OCI-LY3 (cell line): ENCODE measurements around the gene BCAT1.

Experiments used
- H2AFZ ChIP-seq: fragments of 200-600, 300-600 bp; shearing (Covaris generic); 2 replicates; pipeline ENCODE4 v1.6.0; 2014; ENCODE audit warnings: antibody characterized with exemption, low read depth, low read length
- H3K27ac ChIP-seq: fragments of 200-600, 300-600 bp; sonication (generic); 2 replicates; pipeline ENCODE4 v1.5.1; 2014; ENCODE audit warnings: mild to moderate bottlenecking, low read length, moderate library complexity, mixed read lengths
- H3K27me3 ChIP-seq: fragments of 200-600, 300-600 bp; sonication (generic); 2 replicates; pipeline ENCODE4 v1.6.1; 2014; ENCODE audit warnings: low read depth, low read length, mixed read lengths
- H3K36me3 ChIP-seq: fragments of 200-600, 300-600 bp; sonication (generic); replicated peaks from 2 replicates; pipeline ENCODE3; 2014; ENCODE audit warnings: low read depth, low read length, mixed read lengths
- H3K4me1 ChIP-seq: fragments of 300-600, 200-600 bp; sonication (generic); 2 replicates; pipeline ENCODE4 v1.6.1; 2014; ENCODE audit warnings: low read length, mixed read lengths
- H3K4me2 ChIP-seq: fragments of 200-600, 300-600 bp; sonication (generic); 2 replicates; pipeline ENCODE4 v1.6.1; 2014; ENCODE audit warnings: low read length, mixed read lengths
- H3K4me3 ChIP-seq: fragments of 300-600, 200-600 bp; sonication (generic); 2 replicates; pipeline ENCODE4 v1.5.1; 2014; ENCODE audit warnings: antibody characterized with exemption, mild to moderate bottlenecking, low read length, moderate library complexity
- H3K79me2 ChIP-seq: fragments of 300-600, 200-600 bp; shearing (Covaris generic); 2 replicates; pipeline ENCODE4 v1.6.1; 2014; ENCODE audit warnings: mild to moderate bottlenecking, low read length, mixed read lengths
- H3K9ac ChIP-seq: fragments of 300-600, 200-600 bp; shearing (Covaris generic); 2 replicates; pipeline ENCODE4 v1.6.0; 2014; ENCODE audit warnings: mild to moderate bottlenecking, low read length, moderate library complexity
- H3K9me3 ChIP-seq: fragments of 200-600, 300-600 bp; shearing (Covaris generic); 2 replicates; pipeline ENCODE4 v1.6.1; 2014; ENCODE audit warnings: low read length, mixed read lengths; ENCODE audit not compliant: insufficient read depth
- H4K20me1 ChIP-seq: fragments of 200-600, 300-600 bp; sonication (generic); 2 replicates; pipeline ENCODE4 v1.6.1; 2016; ENCODE audit warnings: low read length, mixed read lengths; ENCODE audit not compliant: insufficient read depth
- EZH2phosphoT487 ChIP-seq: fragments of 200-600 bp; shearing (Covaris generic); IDR thresholded peaks from 2 replicates; pipeline ENCODE4 v1.6.1; 2018; ENCODE audit warnings: antibody characterized with exemption, mixed run types, low read depth
- TF ChIP-seq, protein P1 (sequence below): fragments of 200-600, 300-600 bp; sonication (generic); IDR thresholded peaks from 2 replicates; pipeline ENCODE4 v1.5.1; 2014; ENCODE audit warnings: antibody characterized with exemption, low read length, low read depth

Gene BCAT1

DNA sequence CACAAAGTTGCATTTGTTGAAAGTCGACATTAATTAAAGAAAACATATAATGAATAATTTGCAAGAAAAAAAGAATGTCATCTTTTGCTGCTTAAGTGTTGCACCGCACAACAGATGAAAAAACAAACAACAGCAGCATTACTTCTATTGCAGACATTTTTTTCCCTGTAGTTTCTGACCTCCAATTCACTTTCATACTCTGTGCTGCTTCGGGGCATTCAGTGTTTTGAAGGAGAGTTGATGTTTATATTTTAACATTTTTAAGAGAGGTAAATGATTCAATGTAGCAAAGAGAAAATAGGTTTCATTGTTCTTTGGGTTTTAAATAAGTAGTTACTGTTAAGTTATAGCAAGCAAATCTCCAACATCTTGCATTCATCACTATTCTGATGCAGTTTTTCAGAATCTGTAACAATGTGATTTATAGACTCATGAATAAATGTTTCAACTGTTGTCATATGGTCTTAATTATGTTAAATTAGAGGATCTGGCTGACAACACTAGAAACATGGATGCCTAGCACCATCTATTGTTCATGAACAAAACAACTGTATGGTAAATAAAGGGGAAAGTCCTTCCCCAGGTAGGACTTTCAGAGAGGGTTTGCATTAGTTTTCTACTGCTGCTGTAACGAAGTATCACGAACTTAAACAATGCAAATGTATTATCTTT is 168.1 kb downstream of the BCAT1 start:
- no peak overlapping the region for H3K4me2 ChIP-seq
- no peak overlapping the region for H3K27ac ChIP-seq
- H3K9me3 ChIP-seq = no peaks in the 10 kb centered on the region; the same call in 1 of the 2 replicates
- no peak overlapping the region for H3K9ac ChIP-seq
- no peak overlapping the region for H2AFZ ChIP-seq
- H3K4me1 ChIP-seq = peaks cover 54% of the 10 kb centered on the region
- no peak overlapping the region for H3K4me3 ChIP-seq
- H3K27me3 ChIP-seq = 0 out of 2 replicates have a peak, but pooled peaks cover 4% of the 10 kb centered on the region
- no peaks in the 10 kb centered on the region for H3K79me2 ChIP-seq
- no peaks in the 10 kb centered on the region for H4K20me1 ChIP-seq
- H3K36me3 ChIP-seq = peaks cover 4% of the 10 kb centered on the region
- no peak for TF ChIP-seq EZH2phosphoT487
- TF ChIP-seq, protein P1, sequence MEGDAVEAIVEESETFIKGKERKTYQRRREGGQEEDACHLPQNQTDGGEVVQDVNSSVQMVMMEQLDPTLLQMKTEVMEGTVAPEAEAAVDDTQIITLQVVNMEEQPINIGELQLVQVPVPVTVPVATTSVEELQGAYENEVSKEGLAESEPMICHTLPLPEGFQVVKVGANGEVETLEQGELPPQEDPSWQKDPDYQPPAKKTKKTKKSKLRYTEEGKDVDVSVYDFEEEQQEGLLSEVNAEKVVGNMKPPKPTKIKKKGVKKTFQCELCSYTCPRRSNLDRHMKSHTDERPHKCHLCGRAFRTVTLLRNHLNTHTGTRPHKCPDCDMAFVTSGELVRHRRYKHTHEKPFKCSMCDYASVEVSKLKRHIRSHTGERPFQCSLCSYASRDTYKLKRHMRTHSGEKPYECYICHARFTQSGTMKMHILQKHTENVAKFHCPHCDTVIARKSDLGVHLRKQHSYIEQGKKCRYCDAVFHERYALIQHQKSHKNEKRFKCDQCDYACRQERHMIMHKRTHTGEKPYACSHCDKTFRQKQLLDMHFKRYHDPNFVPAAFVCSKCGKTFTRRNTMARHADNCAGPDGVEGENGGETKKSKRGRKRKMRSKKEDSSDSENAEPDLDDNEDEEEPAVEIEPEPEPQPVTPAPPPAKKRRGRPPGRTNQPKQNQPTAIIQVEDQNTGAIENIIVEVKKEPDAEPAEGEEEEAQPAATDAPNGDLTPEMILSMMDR = peak; percentile 60

DNA sequence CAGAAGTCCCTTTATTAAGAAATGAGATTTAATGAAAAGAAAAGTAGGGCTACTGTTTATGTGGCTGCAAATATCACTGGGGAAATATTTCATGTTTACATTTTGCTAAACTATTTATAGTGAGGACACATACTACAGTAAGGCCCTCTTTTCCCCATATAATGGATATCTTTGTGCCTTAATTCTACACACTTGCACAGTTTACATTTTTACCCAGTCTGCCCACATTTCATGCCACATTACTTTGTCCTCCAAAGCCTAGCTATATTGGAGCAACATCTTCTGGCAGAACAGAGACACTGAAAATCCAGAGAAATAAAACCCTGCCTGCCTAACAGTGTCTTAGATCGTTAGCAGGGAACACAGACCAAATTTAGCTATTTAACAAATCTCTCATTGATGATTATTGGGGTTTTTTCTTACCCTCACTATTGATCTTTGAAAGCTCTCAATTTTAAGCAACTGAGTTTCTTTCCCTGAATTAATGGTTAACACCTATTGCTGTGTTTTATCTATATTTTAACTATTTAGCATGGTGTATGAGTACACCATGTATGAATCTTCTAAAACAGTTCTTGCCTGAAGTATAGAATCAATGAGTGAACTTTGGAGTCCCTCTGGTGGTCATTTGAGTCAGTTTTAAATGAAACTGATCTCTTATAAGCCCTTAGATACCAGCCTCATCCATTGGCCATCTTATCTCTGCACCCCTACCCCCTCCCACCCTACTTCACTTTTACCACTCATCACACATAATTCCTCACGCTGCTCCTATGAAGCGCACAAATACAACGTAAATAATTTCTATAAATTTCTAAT is 170.2 kb downstream of the BCAT1 start:
- H3K4me1 ChIP-seq = peaks cover 55% of the 10 kb centered on the region
- no peaks in the 10 kb centered on the region for H4K20me1 ChIP-seq
- TF ChIP-seq, protein P1 = peak; percentile 70
- TF ChIP-seq EZH2phosphoT487 = no peak
- H3K9me3 ChIP-seq = peaks cover 3% of the 10 kb centered on the region; the same call in 1 of the 2 replicates
- peaks cover 4% of the 10 kb centered on the region for H3K36me3 ChIP-seq
- H3K79me2 ChIP-seq = no peaks in the 10 kb centered on the region
- peak overlapping the region; percentile 13 for H3K4me3 ChIP-seq
- H3K9ac ChIP-seq = peak overlapping the region; percentile 69
- H2AFZ ChIP-seq = peak overlapping the region; percentile 30; the same call in 1 of the 2 replicates
- H3K27ac ChIP-seq = peak overlapping the region; percentile 70
- 0 out of 2 replicates have a peak, but pooled peaks cover 1% of the 10 kb centered on the region for H3K27me3 ChIP-seq
- H3K4me2 ChIP-seq = peak overlapping the region; percentile 76

DNA sequence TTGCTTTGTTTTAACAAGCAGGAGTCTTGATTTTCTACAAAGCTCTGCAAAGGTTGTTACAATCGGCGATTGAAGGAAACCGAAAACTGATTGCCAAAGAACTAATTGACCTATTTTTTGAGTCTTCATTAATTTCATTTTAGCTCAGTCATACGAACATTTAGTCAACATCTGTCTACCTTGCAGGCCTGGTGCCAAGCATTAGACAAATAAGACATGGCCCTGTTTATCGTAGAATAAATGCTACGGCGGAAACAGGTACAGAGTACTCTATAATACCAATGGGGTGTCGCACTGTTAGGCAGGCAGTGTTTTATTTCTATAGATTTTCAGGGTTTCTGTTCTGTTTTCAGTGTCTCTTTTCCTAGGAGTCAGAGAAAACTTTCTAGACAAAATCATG is 171.5 kb downstream of the BCAT1 start:
- Histone ChIP-seq H3K9me3 (peaks cover 3% of the 10 kb centered on the region; the same call in 1 of the 2 replicates), H3K79me2 (no peaks in the 10 kb centered on the region), H2AFZ (peak overlapping the region; percentile 2; the same call in 1 of the 2 replicates), H3K27me3 (no peaks in the 10 kb centered on the region), H4K20me1 (no peaks in the 10 kb centered on the region), H3K9ac (peak overlapping the region; percentile 69), H3K4me1 (peaks cover 55% of the 10 kb centered on the region), H3K4me3 (peak overlapping the region; percentile 65), H3K27ac (peak overlapping the region; percentile 70), H3K36me3 (peaks cover 4% of the 10 kb centered on the region), H3K4me2 (peak overlapping the region; percentile 76)
- TF ChIP-seq, protein P1 = no peak
- no peak for TF ChIP-seq EZH2phosphoT487

- peak overlapping the region; percentile 76 for H3K4me2 ChIP-seq
- TF ChIP-seq EZH2phosphoT487 = no peak
- TF ChIP-seq, protein P1 = no peak
- H3K4me1 ChIP-seq = peaks cover 55% of the 10 kb centered on the region
- H3K79me2 ChIP-seq = no peaks in the 10 kb centered on the region
- H4K20me1 ChIP-seq = no peaks in the 10 kb centered on the region
- peak overlapping the region; percentile 69 for H3K9ac ChIP-seq
- no peaks in the 10 kb centered on the region for H3K27me3 ChIP-seq
- H3K4me3 ChIP-seq = peak overlapping the region; percentile 65
- H3K9me3 ChIP-seq = peaks cover 3% of the 10 kb centered on the region; the same call in 1 of the 2 replicates
- H3K36me3 ChIP-seq = peaks cover 4% of the 10 kb centered on the region
- H2AFZ ChIP-seq = peak overlapping the region; percentile 2; the same call in 1 of the 2 replicates
- H3K27ac ChIP-seq = peak overlapping the region; percentile 70
Measured at GRCh38 chr12:24776861-24777260, 172.0 kb downstream of the BCAT1 start.
